Prostate gland (tissue), 2 donors: ENCODE results near the gene ABCB1. TPM values are rescaled to one million over a fixed set of nuclear protein-coding genes. Genes with fewer than 3 reads are reported as not detected.

Experiments
- DNase-seq: peaks from one replicate; pipeline ENCODE4 v3.0.0-alpha.2; 2019; ENCODE audit warnings: low spot score
- H3K27ac ChIP-seq, 2 donors: fragments of 200-600 bp; sonication (generic); 2 replicates each; pipeline ENCODE4 v1.5.1; 2017 to 2019
- H3K27me3 ChIP-seq: fragments of 200-600 bp; sonication (generic); replicated peaks from 2 replicates; pipeline ENCODE4 v1.5.1; 2019; ENCODE audit not compliant: insufficient read depth
- H3K36me3 ChIP-seq, 2 donors: fragments of 200-600 bp; sonication (generic); 1 replicate in 1 of 2; 2 replicates in 1 of 2; pipeline versions ENCODE4 v1.5.1 to v1.8.1; 2017 to 2019
- H3K4me1 ChIP-seq: fragments of 200-600 bp; sonication (generic); replicated peaks from 2 replicates; pipeline ENCODE4 v1.5.1; 2019
- H3K4me3 ChIP-seq, 2 donors: fragments of 200-600 bp; sonication (generic); 2 replicates each; pipeline ENCODE4 v1.5.1; 2017 to 2019
- H3K9me3 ChIP-seq: fragments of 200-600 bp; sonication (generic); 2 replicates; pipeline ENCODE4 v1.5.1; 2017
- POLR2A ChIP-seq: fragments of 450-650 bp; IDR thresholded peaks from one replicate; pipeline ENCODE4 v1.6.1; 2016; ENCODE audit warnings: antibody characterized with exemption, mild to moderate bottlenecking
- POLR2AphosphoS5 ChIP-seq: sonication (generic); formaldehyde crosslinking; IDR thresholded peaks from one replicate; pipeline ENCODE4 v1.6.1; 2017; ENCODE audit warnings: antibody characterized with exemption
- WGBS: methylation state at CpG from one replicate; pipeline ENCODE4 v1.1.5; 2018; 5-methylcytosine and 5-hydroxymethylcytosine counted together
- intact Hi-C: fragments of 100-400 bp; cut with DNase I; formaldehyde crosslinking; loops from one replicate; pipeline ENCODE4 v1.14.2; 2022
- total RNA-seq, 2 donors: library from RNA; depleted of rRNA; stranded (reverse); fragments of >200 nt; gene quantifications; one replicate each; pipeline ENCODE4 v1.1.0, GENCODE V29; 2016
- TF ChIP-seq, protein P1 (sequence below), 4 experiments: fragments of 200-600 bp in 2 of 4; fragments of 450-650 bp in 2 of 4; sonication (generic) in 2 of 4; IDR thresholded peaks; 1 replicate in 3 of 4; 2 replicates in 1 of 4; pipeline ENCODE4 v1.5.1; 2016 to 2019; ENCODE audit warnings: antibody characterized with exemption in 4 of 4, mild to moderate bottlenecking in 2 of 4, moderate library complexity in 2 of 4

ABCB1 gene
- total RNA-seq, 2 donors from 2014 or later: 9.2 to 10.2 TPM

DNA sequence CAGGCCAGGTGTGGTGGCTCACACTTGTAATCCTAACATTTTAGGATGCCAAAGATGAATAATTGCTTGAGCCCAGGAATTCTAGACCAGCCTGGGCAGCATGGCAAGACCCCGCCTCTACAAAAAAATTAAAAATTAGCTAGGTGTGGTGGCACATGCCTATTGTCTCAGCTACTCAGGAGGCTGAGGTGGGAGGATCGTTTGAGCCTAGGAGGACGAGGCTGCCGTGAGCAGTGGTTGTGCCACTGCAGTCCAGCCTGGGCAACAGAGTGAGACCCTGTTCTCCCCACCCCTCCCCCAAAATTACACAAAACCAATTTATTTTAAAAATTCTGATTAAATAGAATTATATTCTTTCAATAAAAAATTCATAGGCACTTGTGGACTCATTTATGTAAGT is 39.0 kb downstream of the ABCB1 start:
- WGBS: 91% methylated on average over 4 of the region's 4 CpGs
- intact Hi-C loops: no loop called here
- TF ChIP-seq, protein P1, sequence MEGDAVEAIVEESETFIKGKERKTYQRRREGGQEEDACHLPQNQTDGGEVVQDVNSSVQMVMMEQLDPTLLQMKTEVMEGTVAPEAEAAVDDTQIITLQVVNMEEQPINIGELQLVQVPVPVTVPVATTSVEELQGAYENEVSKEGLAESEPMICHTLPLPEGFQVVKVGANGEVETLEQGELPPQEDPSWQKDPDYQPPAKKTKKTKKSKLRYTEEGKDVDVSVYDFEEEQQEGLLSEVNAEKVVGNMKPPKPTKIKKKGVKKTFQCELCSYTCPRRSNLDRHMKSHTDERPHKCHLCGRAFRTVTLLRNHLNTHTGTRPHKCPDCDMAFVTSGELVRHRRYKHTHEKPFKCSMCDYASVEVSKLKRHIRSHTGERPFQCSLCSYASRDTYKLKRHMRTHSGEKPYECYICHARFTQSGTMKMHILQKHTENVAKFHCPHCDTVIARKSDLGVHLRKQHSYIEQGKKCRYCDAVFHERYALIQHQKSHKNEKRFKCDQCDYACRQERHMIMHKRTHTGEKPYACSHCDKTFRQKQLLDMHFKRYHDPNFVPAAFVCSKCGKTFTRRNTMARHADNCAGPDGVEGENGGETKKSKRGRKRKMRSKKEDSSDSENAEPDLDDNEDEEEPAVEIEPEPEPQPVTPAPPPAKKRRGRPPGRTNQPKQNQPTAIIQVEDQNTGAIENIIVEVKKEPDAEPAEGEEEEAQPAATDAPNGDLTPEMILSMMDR (IDR thresholded peaks at IDR 0.05): no peak
- no peak for TF ChIP-seq POLR2A
- no peak for TF ChIP-seq POLR2AphosphoS5

DNA sequence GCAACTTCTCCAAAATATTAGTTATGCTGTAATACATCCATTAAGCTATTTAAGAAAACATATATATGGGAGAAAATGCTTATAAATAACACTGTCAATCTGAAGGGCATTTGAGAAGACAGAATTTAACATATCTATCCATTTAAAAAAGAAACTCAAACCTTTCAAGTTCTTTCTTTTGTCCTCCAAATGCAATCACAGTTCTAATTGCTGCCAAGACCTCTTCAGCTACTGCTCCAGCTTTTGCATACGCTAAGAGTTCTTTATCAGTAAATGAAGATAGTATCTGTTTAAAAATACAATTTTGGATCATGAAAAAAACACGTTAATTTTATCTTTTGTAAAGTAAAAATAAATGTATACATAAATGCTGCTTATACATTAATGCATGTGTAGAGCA is 39.6 kb downstream of the ABCB1 start:
- Histone ChIP-seq H3K9me3 (no peaks in the 10 kb centered on the region), H3K27ac (no peak overlapping the region), H3K4me3 (no peak overlapping the region), H3K4me1 (no peaks in the 10 kb centered on the region), H3K27me3 (no peaks in the 10 kb centered on the region), H3K36me3 (no peaks in the 10 kb centered on the region)
- DNase-seq: no peak
- intact Hi-C loops: no loop called here
- TF ChIP-seq POLR2AphosphoS5: no peak
- TF ChIP-seq POLR2A: no peak
- WGBS: 36% methylated on average over 2 of the region's 2 CpGs

More for the DNA sequence above, 39.0 kb downstream of the ABCB1 start:
- no peak overlapping the region for H3K27ac ChIP-seq
- DNase-seq: no peak
- H3K9me3 ChIP-seq: no peaks in the 10 kb centered on the region
- no peaks in the 10 kb centered on the region for H3K36me3 ChIP-seq
- no peak overlapping the region for H3K4me3 ChIP-seq
- H3K27me3 ChIP-seq: no peaks in the 10 kb centered on the region
- H3K4me1 ChIP-seq: no peaks in the 10 kb centered on the region

DNA sequence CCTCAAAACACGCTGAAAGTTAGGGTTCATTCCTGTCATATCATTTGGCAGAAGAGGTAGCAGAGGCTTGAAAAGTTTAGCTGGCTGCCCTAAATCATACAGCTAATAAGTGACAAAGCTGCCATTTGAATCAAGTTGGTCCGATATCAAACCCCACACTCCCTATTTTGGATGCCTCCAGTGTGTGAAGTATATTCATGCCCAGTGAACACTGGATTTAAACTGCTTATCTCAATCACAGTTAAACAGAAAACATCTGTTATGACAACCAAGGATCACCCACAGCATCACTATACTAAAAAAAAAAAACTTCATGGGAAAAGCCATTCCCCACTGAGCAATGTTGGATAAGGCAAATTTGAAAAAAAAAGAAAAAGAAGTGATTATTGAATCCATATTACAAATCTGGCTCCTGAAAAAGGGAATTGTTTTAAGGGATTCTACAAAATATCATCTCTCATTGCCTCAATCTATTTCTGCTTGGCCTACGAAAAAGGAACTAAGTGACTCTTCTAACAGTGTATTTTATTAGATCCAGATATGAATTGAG is 48.3 kb downstream of the ABCB1 start:
- Histone ChIP-seq H3K4me1 (no peaks in the 10 kb centered on the region), H3K27me3 (no peaks in the 10 kb centered on the region), H3K4me3 (no peak overlapping the region), H3K9me3 (no peaks in the 10 kb centered on the region), H3K27ac (no peak overlapping the region), H3K36me3 (no peaks in the 10 kb centered on the region)
- intact Hi-C loops: no loop called here
- 86% methylated on average over 3 of the region's 3 CpGs for WGBS
- TF ChIP-seq, protein P1 (IDR thresholded peaks at IDR 0.05): no peak
- TF ChIP-seq POLR2A (no peak), POLR2AphosphoS5 (no peak)
- no peak for DNase-seq

DNA sequence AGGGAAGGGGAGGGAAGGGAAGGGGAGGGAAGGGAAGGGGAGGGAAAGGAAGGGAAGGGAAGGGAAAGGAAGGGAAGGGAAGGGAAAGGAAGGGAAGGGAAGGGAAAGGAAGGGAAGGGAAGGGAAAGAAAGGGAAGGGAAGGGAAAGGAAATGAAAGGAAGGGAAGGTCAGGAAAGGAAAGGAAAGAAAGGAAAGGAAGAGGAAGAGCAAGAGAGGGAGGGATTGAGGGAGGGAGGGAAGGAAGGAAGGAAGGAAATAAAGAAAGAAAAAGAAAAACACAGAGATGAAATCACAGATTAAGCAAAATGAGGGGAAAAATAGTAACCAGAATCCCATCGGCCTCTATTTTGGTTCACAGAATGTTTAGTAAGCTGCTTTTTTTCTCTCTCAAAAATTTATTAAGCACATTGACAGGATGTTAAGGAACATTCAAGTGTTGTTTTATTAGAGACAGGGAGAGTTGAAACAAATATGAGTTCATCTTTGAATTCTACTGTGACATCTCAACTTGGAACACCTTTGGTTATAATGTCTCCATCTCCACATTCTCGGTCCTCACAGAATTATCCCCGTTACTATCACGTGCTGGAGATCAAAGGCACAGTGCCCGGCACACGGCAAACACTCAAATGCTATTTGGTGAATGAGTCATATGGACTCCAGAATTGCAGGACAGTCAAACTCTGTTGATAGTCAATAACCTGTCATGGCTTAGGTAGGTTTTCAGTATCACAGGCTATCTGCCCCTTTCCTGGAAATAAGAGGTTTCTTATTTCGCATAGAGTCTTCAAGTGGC is 52.4 kb downstream of the ABCB1 start:
- Histone ChIP-seq H3K27me3 (no peaks in the 10 kb centered on the region), H3K4me3 (no peak overlapping the region), H3K36me3 (no peaks in the 10 kb centered on the region), H3K9me3 (no peaks in the 10 kb centered on the region), H3K4me1 (no peaks in the 10 kb centered on the region), H3K27ac (no peak overlapping the region)
- 72% methylated on average over 7 of the region's 7 CpGs for WGBS
- intact Hi-C loops: no loop called here
- no peak for DNase-seq
- TF ChIP-seq POLR2AphosphoS5 (no peak), POLR2A (no peak)
- TF ChIP-seq, protein P1 (IDR thresholded peaks at IDR 0.05): no peak

DNA sequence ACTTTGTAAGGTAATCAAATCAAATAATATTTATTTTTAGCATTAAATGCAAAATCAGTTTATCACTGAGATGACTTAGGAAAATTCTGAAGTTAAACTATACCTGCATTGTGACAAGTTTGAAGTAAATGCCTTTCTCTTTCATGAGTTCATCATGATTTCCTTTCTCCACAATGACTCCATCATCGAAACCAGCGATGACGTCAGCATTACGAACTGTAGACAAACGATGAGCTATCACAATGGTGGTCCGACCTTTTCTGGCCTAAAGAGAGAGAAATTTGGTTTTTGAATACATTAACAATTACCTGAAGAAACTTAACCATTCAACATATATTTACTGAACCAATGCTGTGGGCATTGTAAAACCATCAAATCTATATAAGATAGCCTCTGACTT is 54.9 kb downstream of the ABCB1 start:
- Histone ChIP-seq H3K36me3 (no peaks in the 10 kb centered on the region), H3K4me3 (no peak overlapping the region), H3K9me3 (no peaks in the 10 kb centered on the region), H3K27ac (no peak overlapping the region), H3K27me3 (no peaks in the 10 kb centered on the region), H3K4me1 (no peaks in the 10 kb centered on the region)
- TF ChIP-seq POLR2A (no peak), POLR2AphosphoS5 (no peak)
- TF ChIP-seq, protein P1 (IDR thresholded peaks at IDR 0.05): no peak
- intact Hi-C loops: no loop called here
- no peak for DNase-seq
- WGBS: 94% methylated on average over 6 of the region's 6 CpGs
